GM12864 (cell line): Measurements from ENCODE around the gene GPS2.
A peak's percentile ranks its signal among the peaks of the same experiment; 100 is the strongest.

Experiments used
- DNase-seq: peaks from one replicate; pipeline ENCODE4 v3.0.0-alpha.2; 2011; ENCODE audit warnings: low read depth
- H3K4me3 ChIP-seq: 2 replicates; pipeline ENCODE4 v1.5.1; 2011; ENCODE audit warnings: mild to moderate bottlenecking, low read depth, low read length, control low read depth
- CTCF ChIP-seq: IDR thresholded peaks from 2 replicates; pipeline ENCODE4 v1.5.1; 2011; ENCODE audit warnings: low read depth, mild to moderate bottlenecking, moderate library complexity, low read length, control low read depth, inconsistent platforms; ENCODE audit errors: missing control alignments

GPS2 gene

GRCh38 chr17:7308625-7309433 is 6.3 kb downstream of the GPS2 start:
- peak overlapping the region; percentile 65 for H3K4me3 ChIP-seq
- no peak for TF ChIP-seq CTCF
- peak; percentile 81 for DNase-seq

- peak overlapping the region; percentile 65 for H3K4me3 ChIP-seq
- no peak for DNase-seq
- TF ChIP-seq CTCF: no peak
These were observed 7.2 kb downstream of the GPS2 start for GRCh38 chr17:7307686-7308624.

GRCh38 chr17:7306911-7307685 is 8.1 kb downstream of the GPS2 start, which contains the start of gene EIF5A:
TSS of gene EIF5A (plus strand) at chr17:7307628. CDS start at chr17:7309636, 2,008 bp downstream.
- H3K4me3 ChIP-seq: peak within 1 kb of the TSS; percentile 65
- no peak for TF ChIP-seq CTCF
- peak; percentile 99 for DNase-seq

- no peak for DNase-seq
- no peak for TF ChIP-seq CTCF
- H3K4me3 ChIP-seq: no peak overlapping the region
These were observed 11.0 kb downstream of the GPS2 start for GRCh38 chr17:7304179-7304578.

- DNase-seq: no peak
- TF ChIP-seq CTCF: peak; percentile 83
- H3K4me3 ChIP-seq: no peak overlapping the region
These were observed 18.8 kb downstream of the GPS2 start for GRCh38 chr17:7296189-7296861.
